Inflammatory macrophage treated with lipopolysaccharide for 4 hours (primary cell): ENCODE data around the gene SETDB2.

Source experiments
- DNase-seq: peaks from one replicate; pipeline ENCODE4 v3.0.0-alpha.2; 2020

Gene SETDB2

GRCh38 chr13:49476529-49476928, 32.5 kb downstream of the SETDB2 start:
- DNase-seq: no peak

- DNase-seq: no peak
Measured at GRCh38 chr13:49481788-49482187, 37.7 kb downstream of the SETDB2 start.

- no peak for DNase-seq
Measured at GRCh38 chr13:49488563-49488962, 44.5 kb downstream of the SETDB2 start.

GRCh38 chr13:49494645-49495044, 50.6 kb downstream of the SETDB2 start:
- DNase-seq: peak; percentile 27

GRCh38 chr13:49495783-49496762, 52.0 kb downstream of the SETDB2 start, which contains the start of gene PHF11:
Gene PHF11, plus strand, starts transcription at chr13:49495953. Its CDS starts 49 bp downstream, at chr13:49496002.
- peak; percentile 94 for DNase-seq

- peak; percentile 26 for DNase-seq
Measured at GRCh38 chr13:49496837-49497236, 52.8 kb downstream of the SETDB2 start.

GRCh38 chr13:49497272-49497671, 53.2 kb downstream of the SETDB2 start:
- DNase-seq: no peak

DNA sequence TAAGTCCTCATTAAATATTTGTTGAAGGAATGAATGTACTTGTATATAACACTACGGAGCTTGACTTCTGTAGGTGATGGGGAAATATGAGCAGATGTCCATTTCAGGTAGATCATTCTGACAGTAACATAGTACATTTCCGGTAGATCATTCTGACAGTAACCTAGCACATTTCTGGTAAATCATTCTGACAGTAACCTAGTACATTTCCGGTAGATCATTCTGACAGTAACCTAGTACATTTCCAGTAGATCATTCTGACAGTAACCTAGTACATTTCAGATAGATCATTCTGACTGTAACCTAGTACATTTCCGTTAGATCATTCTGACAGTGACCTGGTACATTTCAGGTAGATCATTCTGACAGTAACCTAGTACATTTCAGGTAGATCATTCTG, 54.1 kb downstream of the SETDB2 start:
- DNase-seq: no peak

DNA sequence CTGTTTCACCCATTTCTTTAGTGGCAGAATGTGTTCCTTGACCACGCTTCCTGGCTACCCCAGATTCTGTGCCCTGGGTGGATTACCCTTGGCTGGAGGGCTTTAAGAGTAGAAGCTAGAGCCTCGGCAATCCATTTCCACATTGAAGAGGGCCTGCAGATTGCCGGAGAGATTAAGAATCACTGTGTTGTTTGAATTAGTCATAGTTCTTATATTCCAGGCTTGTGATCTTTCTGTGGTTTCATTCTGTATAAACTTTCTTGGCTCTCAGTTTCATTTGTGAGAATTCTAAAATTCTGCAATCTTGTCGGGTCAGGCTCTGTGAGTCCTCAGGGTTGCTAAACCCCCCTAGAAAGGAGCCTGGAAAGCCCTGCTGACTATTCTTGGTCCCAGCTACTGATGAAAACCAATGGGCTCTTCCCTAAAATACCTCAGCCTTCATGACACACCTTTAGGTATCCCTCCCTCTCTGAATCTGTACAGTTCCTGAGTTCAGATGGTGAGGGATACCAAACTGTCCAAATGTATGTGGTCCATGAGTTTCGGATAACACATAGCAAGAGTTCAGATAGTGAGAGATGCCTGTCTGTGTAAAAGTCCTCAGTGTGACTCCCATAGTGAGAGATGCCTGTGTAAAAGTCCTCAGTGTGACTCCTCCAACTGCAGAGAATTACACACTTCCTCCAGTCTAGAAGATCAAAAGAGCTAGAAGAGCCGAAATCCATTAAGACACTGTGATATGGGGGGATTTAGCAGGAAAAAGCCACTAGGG, 56.0 kb downstream of the SETDB2 start:
- peak; percentile 65 for DNase-seq

- DNase-seq: no peak
Measured at GRCh38 chr13:49502954-49503353, 58.9 kb downstream of the SETDB2 start.

- no peak for DNase-seq
Measured at GRCh38 chr13:49503951-49504350, 59.9 kb downstream of the SETDB2 start.

DNA sequence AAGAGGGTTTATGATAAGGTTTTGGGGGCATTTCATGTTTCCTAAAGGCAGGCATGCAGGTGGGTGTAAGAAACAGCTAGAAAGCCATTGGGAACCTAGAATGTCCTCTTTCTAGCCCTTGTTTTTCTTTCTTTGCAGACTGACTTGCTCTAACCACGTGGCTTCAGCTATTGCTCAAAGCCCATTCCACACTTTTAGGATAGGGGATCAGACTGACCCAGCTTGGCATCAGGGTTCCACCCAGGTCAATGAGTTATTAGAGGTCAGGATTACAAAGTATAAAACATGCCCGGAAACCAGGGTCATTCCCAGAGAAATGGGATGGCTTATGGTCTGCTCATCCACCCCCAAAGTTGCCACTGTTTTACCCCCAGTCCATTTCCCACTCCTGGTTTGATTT, 68.5 kb downstream of the SETDB2 start:
- no peak for DNase-seq

- no peak for DNase-seq
Measured at GRCh38 chr13:49516467-49516866, 72.4 kb downstream of the SETDB2 start.

- no peak for DNase-seq
Measured at GRCh38 chr13:49517461-49517860, 73.4 kb downstream of the SETDB2 start.

- no peak for DNase-seq
Measured at GRCh38 chr13:49521224-49521623, 77.2 kb downstream of the SETDB2 start.

DNA sequence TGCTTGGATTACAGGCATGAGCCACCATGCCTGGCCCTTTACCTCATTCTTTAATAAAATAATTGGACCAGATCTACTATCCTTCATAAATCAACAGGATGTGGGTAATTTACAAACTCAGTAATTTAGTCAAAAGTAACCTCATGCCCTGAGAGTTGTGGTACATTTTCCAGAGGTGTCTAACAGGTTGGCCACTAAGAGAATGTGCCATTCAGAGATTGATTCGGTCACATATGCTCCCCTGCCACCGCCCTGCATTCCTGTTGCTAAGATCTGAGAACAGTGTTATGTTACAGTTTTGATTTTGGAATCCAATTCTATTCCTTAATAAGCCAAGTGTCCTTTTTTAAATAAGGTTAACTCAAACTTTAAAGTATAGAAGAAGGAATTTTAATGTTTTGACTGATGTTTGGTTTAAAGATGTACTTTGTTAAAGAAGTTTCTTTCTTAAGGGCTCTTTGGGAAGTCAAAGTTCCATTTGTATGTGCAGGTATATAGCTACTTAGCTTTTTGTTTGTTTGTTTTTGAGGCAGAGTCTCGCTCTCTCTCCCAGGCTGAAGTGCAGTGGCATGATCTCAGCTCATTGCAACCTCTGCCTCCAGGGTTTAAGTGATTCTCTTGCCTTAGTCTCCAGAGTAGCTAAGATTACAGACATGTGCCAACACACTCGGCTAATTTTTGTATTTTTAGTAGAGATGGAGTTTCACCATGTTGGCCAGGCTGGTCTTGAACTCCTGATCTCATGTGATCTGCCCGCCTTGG, 80.8 kb downstream of the SETDB2 start:
- no peak for DNase-seq

DNA sequence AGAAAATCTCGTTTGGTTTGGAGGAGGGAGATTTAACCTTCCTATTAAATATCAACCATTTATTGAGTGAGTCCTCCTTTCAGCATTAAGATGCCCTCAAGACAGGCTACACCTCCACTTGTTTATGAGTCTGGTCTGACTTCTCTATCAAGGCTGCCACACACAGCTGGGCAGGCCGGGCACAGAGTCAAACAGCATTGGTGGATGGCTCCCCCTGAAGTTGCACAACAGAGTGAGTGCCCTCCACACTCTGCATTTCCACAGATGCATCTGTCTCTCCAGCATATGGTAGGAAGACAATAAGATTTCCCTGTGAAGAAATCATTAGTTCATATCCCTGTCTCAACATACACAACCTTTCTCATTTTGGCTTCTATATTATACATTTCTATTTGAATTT, 83.0 kb downstream of the SETDB2 start:
- no peak for DNase-seq

- DNase-seq: peak; percentile 25
Measured at GRCh38 chr13:49528161-49528560, 84.1 kb downstream of the SETDB2 start.

GRCh38 chr13:49530457-49530856, 86.4 kb downstream of the SETDB2 start:
- DNase-seq: peak; percentile 79

DNA sequence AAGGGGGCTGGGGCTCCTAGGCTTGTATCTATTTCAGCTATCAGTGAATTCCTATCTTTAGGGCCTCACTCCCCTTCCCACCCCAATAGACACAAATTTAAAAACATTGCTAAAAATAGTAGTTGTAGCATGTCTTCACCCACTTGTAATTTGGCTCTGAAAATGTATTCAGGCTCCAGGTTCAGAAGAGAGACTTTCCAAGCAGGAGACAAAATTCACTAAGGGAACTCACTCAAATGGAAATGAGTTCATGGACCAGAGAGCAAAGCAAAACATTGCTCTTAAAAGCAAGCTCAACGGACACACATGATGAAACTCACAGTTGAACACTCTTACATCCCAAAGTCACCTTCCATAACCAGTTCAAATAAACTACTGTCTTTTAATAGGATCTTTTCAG, 88.5 kb downstream of the SETDB2 start:
- no peak for DNase-seq

- DNase-seq: no peak
Measured at GRCh38 chr13:49533011-49533410, 88.9 kb downstream of the SETDB2 start.

DNA sequence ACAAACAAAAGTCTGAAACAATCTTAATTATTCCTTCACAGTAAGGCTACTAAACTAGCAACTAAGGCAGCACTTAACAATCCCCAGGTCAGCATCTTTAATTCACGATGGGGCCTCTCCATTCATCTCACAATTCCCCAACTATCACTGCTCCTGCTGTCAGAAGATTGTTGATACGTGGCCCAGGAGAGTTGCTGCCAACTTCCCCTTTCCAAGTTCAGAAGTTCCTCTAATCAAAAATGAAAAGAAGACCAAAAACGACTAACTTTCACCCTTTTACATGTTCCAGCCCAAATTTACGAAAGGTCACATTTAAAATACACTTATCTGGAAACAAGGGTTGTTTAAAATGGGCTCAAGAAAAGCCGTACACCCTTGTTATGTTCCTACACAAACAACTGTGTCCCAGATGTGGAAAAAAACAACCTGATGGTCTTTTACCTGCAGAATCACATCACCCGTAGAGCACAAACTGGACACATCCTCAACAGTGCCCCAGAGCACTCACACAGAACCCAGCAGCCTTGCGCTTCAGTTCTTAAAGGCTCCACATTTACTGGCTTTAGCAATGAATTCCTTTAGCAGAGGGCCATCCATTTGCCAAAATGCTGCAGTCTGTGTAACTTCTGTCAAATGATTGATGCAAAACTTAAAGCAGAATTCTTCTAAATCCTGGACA, 89.7 kb downstream of the SETDB2 start:
- peak; percentile 62 for DNase-seq
